ENCODE data around the gene TRIM23.

TRIM23 gene

GRCh38 chr5:65663804-65664521, 39.8 kb upstream of the TRIM23 start:
- no peak overlapping the region for H3K4me3 ChIP-seq (ENCODE audit: low read length, poor library complexity, severe bottlenecking)
- peaks cover 14% of the 10 kb centered on the region; the same call in 1 of the 2 replicates for H3K36me3 ChIP-seq (ENCODE audit: insufficient read depth, low read length)
- no peaks in the 10 kb centered on the region for H3K9me3 ChIP-seq (ENCODE audit: insufficient read depth, low read depth, low read length)
- H3F3A ChIP-seq (ENCODE audit: low read depth), result no peaks in the 10 kb centered on the region
- no peak for TF ChIP-seq EZH2phosphoT487 (IDR thresholded peaks at IDR 0.05; ENCODE audit: borderline replicate concordance)
- no peak for TF ChIP-seq CTCF (conservative IDR thresholded peaks at IDR 0.05; ENCODE audit: low read length)
- no peaks in the 10 kb centered on the region for H3K79me2 ChIP-seq (ENCODE audit: insufficient read depth, low read length)
- no peak overlapping the region for H3K4me2 ChIP-seq (ENCODE audit: low read depth, low read length, poor library complexity, severe bottlenecking)
- H2AFZ ChIP-seq (ENCODE audit: low read length), result no peak overlapping the region
- no peaks in the 10 kb centered on the region for H3K9me2 ChIP-seq (replicated peaks; ENCODE audit: low read depth, low read length)
- H3K27me3 ChIP-seq (ENCODE audit: insufficient read depth, low read length, poor library complexity, severe bottlenecking), result no peaks in the 10 kb centered on the region
- H3K9ac ChIP-seq (ENCODE audit: low read depth, low read length, poor library complexity, severe bottlenecking), result no peak overlapping the region
- peaks cover 4% of the 10 kb centered on the region for H3K4me1 ChIP-seq (ENCODE audit: insufficient read depth, low read length, poor library complexity, severe bottlenecking)
- no peaks in the 10 kb centered on the region for H4K20me1 ChIP-seq (ENCODE audit: insufficient read depth, low read length, poor library complexity, severe bottlenecking)

- Histone ChIP-seq H3K36me3 (ENCODE audit: insufficient read depth, low read length) (no peaks in the 10 kb centered on the region), H4K20me1 (ENCODE audit: insufficient read depth, low read length, poor library complexity, severe bottlenecking) (no peaks in the 10 kb centered on the region), H3K9me3 (ENCODE audit: insufficient read depth, low read depth, low read length) (no peaks in the 10 kb centered on the region), H3K79me2 (ENCODE audit: insufficient read depth, low read length) (no peaks in the 10 kb centered on the region), H3K4me2 (ENCODE audit: low read depth, low read length, poor library complexity, severe bottlenecking) (no peak overlapping the region), H3K4me3 (ENCODE audit: low read length, poor library complexity, severe bottlenecking) (no peak overlapping the region), H2AFZ (ENCODE audit: low read length) (no peak overlapping the region), H3K9ac (ENCODE audit: low read depth, low read length, poor library complexity, severe bottlenecking) (no peak overlapping the region), H3K27me3 (ENCODE audit: insufficient read depth, low read length, poor library complexity, severe bottlenecking) (no peaks in the 10 kb centered on the region), H3K9me2 (replicated peaks; ENCODE audit: low read depth, low read length) (no peaks in the 10 kb centered on the region), H3F3A (ENCODE audit: low read depth) (no peaks in the 10 kb centered on the region), H3K4me1 (ENCODE audit: insufficient read depth, low read length, poor library complexity, severe bottlenecking) (no peaks in the 10 kb centered on the region)
- TF ChIP-seq CTCF (conservative IDR thresholded peaks at IDR 0.05; ENCODE audit: low read length) (no peak), EZH2phosphoT487 (IDR thresholded peaks at IDR 0.05; ENCODE audit: borderline replicate concordance) (no peak)
These were observed 30.6 kb upstream of the TRIM23 start for GRCh38 chr5:65654713-65655112.

GRCh38 chr5:65651144-65651543, 27.0 kb upstream of the TRIM23 start:
- no peak overlapping the region for H3K4me3 ChIP-seq (ENCODE audit: low read length, poor library complexity, severe bottlenecking)
- no peaks in the 10 kb centered on the region for H3K27me3 ChIP-seq (ENCODE audit: insufficient read depth, low read length, poor library complexity, severe bottlenecking)
- no peak for TF ChIP-seq EZH2phosphoT487 (IDR thresholded peaks at IDR 0.05; ENCODE audit: borderline replicate concordance)
- TF ChIP-seq CTCF (conservative IDR thresholded peaks at IDR 0.05; ENCODE audit: low read length), result no peak
- no peaks in the 10 kb centered on the region for H3K36me3 ChIP-seq (ENCODE audit: insufficient read depth, low read length)
- H3K9me2 ChIP-seq (replicated peaks; ENCODE audit: low read depth, low read length), result no peaks in the 10 kb centered on the region
- no peak overlapping the region for H2AFZ ChIP-seq (ENCODE audit: low read length)
- no peak overlapping the region for H3K4me2 ChIP-seq (ENCODE audit: low read depth, low read length, poor library complexity, severe bottlenecking)
- no peaks in the 10 kb centered on the region for H3K79me2 ChIP-seq (ENCODE audit: insufficient read depth, low read length)
- no peaks in the 10 kb centered on the region for H3K4me1 ChIP-seq (ENCODE audit: insufficient read depth, low read length, poor library complexity, severe bottlenecking)
- H4K20me1 ChIP-seq (ENCODE audit: insufficient read depth, low read length, poor library complexity, severe bottlenecking), result no peaks in the 10 kb centered on the region
- H3F3A ChIP-seq (ENCODE audit: low read depth), result no peaks in the 10 kb centered on the region
- H3K9ac ChIP-seq (ENCODE audit: low read depth, low read length, poor library complexity, severe bottlenecking), result no peak overlapping the region
- H3K9me3 ChIP-seq (ENCODE audit: insufficient read depth, low read depth, low read length), result no peaks in the 10 kb centered on the region

Data from Loucy (cell line).